GM10847 (cell line): ENCODE results near the gene NEK11.

Source experiments
- POLR2A ChIP-seq: IDR thresholded peaks from 2 replicates; pipeline ENCODE4 v1.6.1; 2011; ENCODE audit not compliant: insufficient read length; ENCODE audit errors: extremely low read depth

The NEK11 gene

GRCh38 chr3:131026321-131027151 is at the start of gene NEK11, which contains the start of gene ASTE1:
Gene NEK11, plus strand, starts transcription at chr3:131026877. Its CDS starts 2,832 bp downstream, at chr3:131029709.
Gene ASTE1, minus strand, starts transcription at chr3:131026825. Its CDS starts 1,519 bp downstream, at chr3:131025306.
- peak; percentile 54 for TF ChIP-seq POLR2A

GRCh38 chr3:130979117-130979516 is 47.6 kb upstream of the NEK11 start:
- TF ChIP-seq POLR2A = no peak

GRCh38 chr3:130981469-130981868 is 45.2 kb upstream of the NEK11 start:
- TF ChIP-seq POLR2A = no peak

GRCh38 chr3:130990282-130990681 is 36.4 kb upstream of the NEK11 start:
- no peak for TF ChIP-seq POLR2A

GRCh38 chr3:130991126-130991525 is 35.6 kb upstream of the NEK11 start:
- no peak for TF ChIP-seq POLR2A

- TF ChIP-seq POLR2A = no peak
Observed at GRCh38 chr3:130992344-130992743, 34.3 kb upstream of the NEK11 start.

GRCh38 chr3:130997289-130997688 is 29.4 kb upstream of the NEK11 start:
- no peak for TF ChIP-seq POLR2A

- TF ChIP-seq POLR2A = no peak
Observed at GRCh38 chr3:131001071-131001470, 25.6 kb upstream of the NEK11 start.

GRCh38 chr3:131004603-131005002 is 22.1 kb upstream of the NEK11 start:
- no peak for TF ChIP-seq POLR2A

GRCh38 chr3:131007256-131007655 is 19.4 kb upstream of the NEK11 start:
- no peak for TF ChIP-seq POLR2A

GRCh38 chr3:131007782-131008181 is 18.9 kb upstream of the NEK11 start:
- no peak for TF ChIP-seq POLR2A

GRCh38 chr3:131008326-131008725 is 18.4 kb upstream of the NEK11 start:
- TF ChIP-seq POLR2A = no peak

- TF ChIP-seq POLR2A = no peak
Observed at GRCh38 chr3:131009698-131010097, 17.0 kb upstream of the NEK11 start.

GRCh38 chr3:131018970-131019369 is 7.7 kb upstream of the NEK11 start:
- TF ChIP-seq POLR2A = no peak

- TF ChIP-seq POLR2A = no peak
Observed at GRCh38 chr3:131020122-131020693, 6.5 kb upstream of the NEK11 start.

- no peak for TF ChIP-seq POLR2A
Observed at GRCh38 chr3:131025539-131025938, 1.1 kb upstream of the NEK11 start.
